NCI-H226 (cell line): ENCODE data around the gene TCIRG1.

Experiments
- DNase-seq: peaks from one replicate; pipeline ENCODE4 v3.0.0-alpha.2; 2015

Gene TCIRG1

DNA sequence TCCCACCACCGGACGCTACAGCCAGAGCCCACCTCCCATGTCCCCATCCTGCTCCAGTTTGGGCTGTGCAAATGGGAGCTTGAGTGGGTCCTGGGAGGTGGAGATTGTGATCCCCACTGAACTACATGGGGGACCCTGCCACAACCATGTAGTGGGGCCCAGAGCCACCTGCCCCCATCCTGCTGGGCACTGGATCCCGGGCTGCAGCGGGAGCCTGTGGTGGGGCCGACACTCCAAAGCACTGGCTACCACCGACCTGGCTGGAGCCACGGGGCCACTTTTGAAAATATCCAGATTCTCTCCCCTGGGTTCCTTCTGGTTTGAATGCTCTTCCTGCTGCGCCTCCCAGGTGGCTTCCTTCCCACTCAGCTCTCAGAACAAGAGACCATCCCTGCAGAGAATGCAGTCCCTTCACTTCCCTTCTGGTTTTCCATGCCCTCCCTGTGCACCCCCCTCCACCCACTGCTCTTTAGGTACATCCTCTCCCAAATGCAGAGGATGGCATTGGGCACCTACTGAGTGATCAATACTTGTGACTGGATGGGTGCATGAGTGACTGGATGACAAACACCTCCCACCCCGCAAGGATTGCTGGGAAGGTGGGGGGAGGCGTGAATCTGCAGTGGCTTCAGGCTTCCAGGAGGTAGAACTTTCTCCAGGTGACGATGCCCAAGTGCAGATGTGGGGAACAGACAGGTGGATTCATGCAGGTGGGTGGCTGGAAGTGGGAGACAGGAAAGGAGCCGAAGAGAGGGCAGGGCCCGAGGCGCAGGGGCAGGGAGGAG is 34.1 kb upstream of the TCIRG1 start:
- DNase-seq, result no peak

- no peak for DNase-seq
These were observed 32.1 kb upstream of the TCIRG1 start for GRCh38 chr11:68006606-68007166.

GRCh38 chr11:68007498-68008380 is 31.1 kb upstream of the TCIRG1 start:
- DNase-seq, result no peak

- no peak for DNase-seq
These were observed 30.2 kb upstream of the TCIRG1 start for GRCh38 chr11:68008381-68009337.

- peak; percentile 72 for DNase-seq
These were observed 29.3 kb upstream of the TCIRG1 start for GRCh38 chr11:68009391-68010089.

- peak; percentile 97 for DNase-seq
These were observed 28.5 kb upstream of the TCIRG1 start, which contains the start of gene ALDH3B1 for GRCh38 chr11:68010090-68011041. TSS of gene ALDH3B1 (plus strand) at chr11:68010327. CDS start at chr11:68015298, 4,971 bp downstream.

GRCh38 chr11:68011051-68011943 is 27.5 kb upstream of the TCIRG1 start:
- DNase-seq, result no peak

- peak; percentile 46 for DNase-seq
These were observed 26.6 kb upstream of the TCIRG1 start for GRCh38 chr11:68012044-68012842.

DNA sequence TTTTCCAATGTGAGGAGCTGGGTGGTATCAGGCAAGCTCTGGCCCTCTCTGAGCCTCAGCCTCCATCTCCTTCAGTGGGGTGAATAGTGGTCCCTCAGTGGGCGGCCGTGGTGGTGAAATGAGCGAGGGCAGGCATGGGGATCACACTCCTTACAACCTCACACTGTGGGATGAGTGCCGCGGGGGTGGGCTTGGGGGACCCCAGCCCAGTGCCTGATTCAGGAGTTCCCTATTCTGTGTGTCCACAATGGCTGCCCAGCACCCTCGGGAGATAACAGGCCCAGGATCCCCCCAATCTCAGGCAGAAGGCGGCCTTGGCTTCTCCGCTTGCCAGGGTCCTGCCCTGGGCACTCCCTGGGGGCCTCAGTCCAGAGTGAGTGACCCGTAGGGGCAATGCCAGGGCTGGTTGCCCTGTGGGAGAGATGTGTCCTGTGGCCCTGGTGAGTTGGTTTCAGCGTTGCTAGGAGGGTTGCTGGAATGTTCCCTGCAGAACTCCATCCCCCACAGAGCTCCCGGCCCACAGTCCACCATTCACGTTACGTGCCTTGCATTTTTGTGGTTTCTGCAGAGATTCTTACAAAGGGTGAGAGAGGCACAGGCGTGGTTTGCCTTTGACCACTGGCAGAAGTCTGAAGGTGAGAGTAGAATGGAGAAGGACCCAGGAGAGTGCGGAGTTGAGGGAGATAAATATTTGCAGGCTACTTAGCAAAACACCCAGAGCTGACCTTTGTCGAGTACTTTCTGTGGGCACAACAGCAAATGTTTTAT is 25.8 kb upstream of the TCIRG1 start:
- peak; percentile 99 for DNase-seq

GRCh38 chr11:68013611-68014156 is 25.1 kb upstream of the TCIRG1 start:
- no peak for DNase-seq

GRCh38 chr11:68014157-68014946 is 24.5 kb upstream of the TCIRG1 start:
- peak; percentile 98 for DNase-seq

- no peak for DNase-seq
These were observed 23.8 kb upstream of the TCIRG1 start for GRCh38 chr11:68014947-68015447.

GRCh38 chr11:68015467-68015866 is 23.4 kb upstream of the TCIRG1 start:
- DNase-seq, result no peak

GRCh38 chr11:68016161-68016903 is 22.5 kb upstream of the TCIRG1 start:
- DNase-seq, result no peak
